Loucy (cell line): ENCODE data around the gene SLC30A7.

Experiments
- H2AFZ ChIP-seq: fragments of 200-600 bp; sonication (generic); 2 replicates; pipeline ENCODE4 v1.6.0; 2016; ENCODE audit warnings: antibody characterized with exemption, mild to moderate bottlenecking, low read length, moderate library complexity
- H3F3A ChIP-seq: fragments of 200-600 bp; 2 replicates; pipeline ENCODE4 v1.6.0; 2016; ENCODE audit warnings: antibody characterized with exemption, low read depth, mild to moderate bottlenecking
- H3K27me3 ChIP-seq: fragments of 200-600 bp; sonication (generic); 2 replicates; pipeline ENCODE4 v1.6.1; 2014; ENCODE audit warnings: low read length, mild to moderate bottlenecking; ENCODE audit not compliant: insufficient read depth, poor library complexity, severe bottlenecking
- H3K36me3 ChIP-seq: fragments of 200-600 bp; sonication (generic); 2 replicates; pipeline ENCODE4 v1.6.1; 2016; ENCODE audit warnings: low read length; ENCODE audit not compliant: insufficient read depth
- H3K4me1 ChIP-seq: fragments of 200-600 bp; sonication (generic); 2 replicates; pipeline ENCODE4 v1.5.1; 2014; ENCODE audit warnings: low read length, mild to moderate bottlenecking; ENCODE audit not compliant: insufficient read depth, poor library complexity, severe bottlenecking
- H3K4me2 ChIP-seq: fragments of 200-600 bp; sonication (generic); 2 replicates; pipeline ENCODE4 v1.6.0; 2014; ENCODE audit warnings: antibody characterized with exemption, low read length, low read depth, mild to moderate bottlenecking; ENCODE audit not compliant: poor library complexity, severe bottlenecking
- H3K4me3 ChIP-seq: fragments of 200-600 bp; sonication (generic); 2 replicates; pipeline ENCODE4 v1.5.1; 2014; ENCODE audit warnings: low read length, mild to moderate bottlenecking, mixed read lengths; ENCODE audit not compliant: poor library complexity, severe bottlenecking
- H3K79me2 ChIP-seq: fragments of 200-600 bp; sonication (generic); 2 replicates; pipeline ENCODE4 v1.6.1; 2014; ENCODE audit warnings: low read length; ENCODE audit not compliant: insufficient read depth
- H3K9ac ChIP-seq: fragments of 200-600 bp; sonication (generic); 2 replicates; pipeline ENCODE4 v1.6.0; 2014; ENCODE audit warnings: mild to moderate bottlenecking, low read depth, low read length, moderate library complexity; ENCODE audit not compliant: poor library complexity, severe bottlenecking
- H3K9me2 ChIP-seq: fragments of 200-600 bp; sonication (generic); replicated peaks from 2 replicates; pipeline ENCODE4 v1.6.1; 2016; ENCODE audit warnings: low read depth, low read length, mixed read lengths
- H3K9me3 ChIP-seq: fragments of 200-600 bp; sonication (generic); 2 replicates; pipeline ENCODE4 v1.6.1; 2014; ENCODE audit warnings: mild to moderate bottlenecking, antibody characterized with exemption, low read length, low read depth; ENCODE audit not compliant: insufficient read depth
- H4K20me1 ChIP-seq: fragments of 200-600 bp; sonication (generic); 2 replicates; pipeline ENCODE4 v1.6.0; 2014; ENCODE audit warnings: antibody characterized with exemption, low read length, mild to moderate bottlenecking; ENCODE audit not compliant: insufficient read depth, poor library complexity, severe bottlenecking
- EZH2phosphoT487 ChIP-seq: fragments of 200-600 bp; IDR thresholded peaks from 2 replicates; pipeline ENCODE4 v1.6.1; 2018; ENCODE audit warnings: antibody characterized with exemption, mild to moderate bottlenecking, moderate library complexity, borderline replicate concordance
- TF ChIP-seq, protein P1 (sequence below): fragments of 200-600 bp; sonication (generic); conservative IDR thresholded peaks from 2 replicates; pipeline ENCODE4 v1.5.1; 2014; ENCODE audit warnings: mild to moderate bottlenecking, antibody characterized with exemption, low read length

Gene SLC30A7

DNA sequence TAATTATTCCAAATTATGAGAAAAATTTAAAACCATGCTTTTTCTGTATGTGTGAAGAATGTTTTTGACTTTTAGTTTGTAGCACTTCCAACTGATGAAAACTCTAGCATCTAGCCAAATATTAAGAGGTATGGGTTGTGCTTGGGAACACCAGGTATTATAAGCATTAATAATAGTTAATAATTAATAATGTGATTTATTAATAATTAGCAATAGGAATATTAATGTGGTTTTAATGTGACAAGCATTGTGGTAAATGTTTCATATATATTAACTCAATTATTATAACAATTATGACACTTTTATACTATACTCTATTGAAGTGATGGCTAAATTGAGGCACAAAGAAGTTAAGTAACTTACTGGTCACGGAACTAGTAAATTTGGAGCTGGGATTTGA is 7.9 kb downstream of the SLC30A7 start:
- no peak for TF ChIP-seq EZH2phosphoT487
- TF ChIP-seq, protein P1, sequence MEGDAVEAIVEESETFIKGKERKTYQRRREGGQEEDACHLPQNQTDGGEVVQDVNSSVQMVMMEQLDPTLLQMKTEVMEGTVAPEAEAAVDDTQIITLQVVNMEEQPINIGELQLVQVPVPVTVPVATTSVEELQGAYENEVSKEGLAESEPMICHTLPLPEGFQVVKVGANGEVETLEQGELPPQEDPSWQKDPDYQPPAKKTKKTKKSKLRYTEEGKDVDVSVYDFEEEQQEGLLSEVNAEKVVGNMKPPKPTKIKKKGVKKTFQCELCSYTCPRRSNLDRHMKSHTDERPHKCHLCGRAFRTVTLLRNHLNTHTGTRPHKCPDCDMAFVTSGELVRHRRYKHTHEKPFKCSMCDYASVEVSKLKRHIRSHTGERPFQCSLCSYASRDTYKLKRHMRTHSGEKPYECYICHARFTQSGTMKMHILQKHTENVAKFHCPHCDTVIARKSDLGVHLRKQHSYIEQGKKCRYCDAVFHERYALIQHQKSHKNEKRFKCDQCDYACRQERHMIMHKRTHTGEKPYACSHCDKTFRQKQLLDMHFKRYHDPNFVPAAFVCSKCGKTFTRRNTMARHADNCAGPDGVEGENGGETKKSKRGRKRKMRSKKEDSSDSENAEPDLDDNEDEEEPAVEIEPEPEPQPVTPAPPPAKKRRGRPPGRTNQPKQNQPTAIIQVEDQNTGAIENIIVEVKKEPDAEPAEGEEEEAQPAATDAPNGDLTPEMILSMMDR, result no peak

DNA sequence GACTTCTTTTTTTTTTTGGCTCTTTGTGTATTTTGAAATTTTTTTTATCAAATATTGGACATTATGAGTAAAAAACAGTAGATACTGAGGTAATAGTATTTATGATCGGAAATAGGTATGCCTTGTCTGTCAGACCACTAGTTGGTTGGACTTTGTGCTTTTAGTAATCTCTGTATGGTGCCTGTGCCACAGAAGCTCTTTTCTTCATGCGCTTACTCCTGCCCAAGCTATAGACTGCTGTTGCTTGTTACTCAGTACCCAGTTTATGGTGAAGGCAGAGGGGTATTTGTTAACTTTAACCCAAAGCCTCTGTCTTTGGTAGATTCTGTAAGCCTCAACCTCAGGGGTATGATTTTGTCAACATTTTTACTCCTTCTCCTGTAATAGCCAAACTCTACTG is 8.6 kb downstream of the SLC30A7 start:
- H3K9me2 ChIP-seq, result no peaks in the 10 kb centered on the region
- H3K79me2 ChIP-seq, result peaks cover 26% of the 10 kb centered on the region; the same call in 1 of the 2 replicates
- H3K4me1 ChIP-seq, result peaks cover 18% of the 10 kb centered on the region
- H3K36me3 ChIP-seq, result peaks cover 15% of the 10 kb centered on the region; the same call in 1 of the 2 replicates
- no peak overlapping the region for H2AFZ ChIP-seq
- no peak overlapping the region for H3K4me3 ChIP-seq
- peaks cover 3% of the 10 kb centered on the region; the same call in 1 of the 2 replicates for H3K9me3 ChIP-seq
- no peak for TF ChIP-seq EZH2phosphoT487
- TF ChIP-seq, protein P1, result no peak
- H4K20me1 ChIP-seq, result peaks cover 18% of the 10 kb centered on the region
- H3K9ac ChIP-seq, result no peak overlapping the region
- no peaks in the 10 kb centered on the region for H3F3A ChIP-seq
- H3K4me2 ChIP-seq, result no peak overlapping the region
- no peaks in the 10 kb centered on the region for H3K27me3 ChIP-seq

More for the DNA sequence above, 7.9 kb downstream of the SLC30A7 start:
- no peaks in the 10 kb centered on the region for H3F3A ChIP-seq
- H3K9me2 ChIP-seq, result no peaks in the 10 kb centered on the region
- no peak overlapping the region for H3K4me2 ChIP-seq
- H3K79me2 ChIP-seq, result peaks cover 32% of the 10 kb centered on the region; the same call in 1 of the 2 replicates
- H3K27me3 ChIP-seq, result no peaks in the 10 kb centered on the region
- no peak overlapping the region for H3K4me3 ChIP-seq
- peaks cover 26% of the 10 kb centered on the region for H3K4me1 ChIP-seq
- H4K20me1 ChIP-seq, result peaks cover 22% of the 10 kb centered on the region
- H3K36me3 ChIP-seq, result peaks cover 10% of the 10 kb centered on the region; the same call in 1 of the 2 replicates
- peaks cover 3% of the 10 kb centered on the region; the same call in 1 of the 2 replicates for H3K9me3 ChIP-seq
- H2AFZ ChIP-seq, result no peak overlapping the region
- H3K9ac ChIP-seq, result no peak overlapping the region

DNA sequence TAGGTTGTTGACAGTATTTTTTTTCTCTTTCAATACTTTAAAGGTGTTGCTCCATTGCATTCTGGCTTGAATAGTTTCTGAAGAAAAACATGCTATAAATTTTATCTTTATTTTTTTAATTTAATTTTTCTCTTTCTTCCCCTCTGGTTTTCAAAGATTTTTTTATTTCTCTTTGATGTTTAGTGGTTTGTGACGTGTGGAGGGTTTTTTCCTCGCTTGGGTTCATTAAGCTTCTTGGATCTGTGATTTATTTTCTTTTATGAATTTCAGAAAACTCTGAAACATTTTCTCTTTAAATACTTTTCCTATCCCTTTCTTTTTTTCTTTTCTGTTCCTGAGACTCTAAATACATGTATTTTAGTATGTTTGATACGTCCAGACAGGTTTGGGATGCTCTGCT is 9.3 kb downstream of the SLC30A7 start:
- peaks cover 16% of the 10 kb centered on the region; the same call in 1 of the 2 replicates for H3K36me3 ChIP-seq
- TF ChIP-seq EZH2phosphoT487, result no peak
- TF ChIP-seq, protein P1, result no peak
- no peak overlapping the region for H3K4me3 ChIP-seq
- H3K4me2 ChIP-seq, result no peak overlapping the region
- peaks cover 22% of the 10 kb centered on the region; the same call in 1 of the 2 replicates for H3K79me2 ChIP-seq
- H3K9ac ChIP-seq, result no peak overlapping the region
- no peaks in the 10 kb centered on the region for H3K27me3 ChIP-seq
- H2AFZ ChIP-seq, result no peak overlapping the region
- H4K20me1 ChIP-seq, result peaks cover 13% of the 10 kb centered on the region
- H3K4me1 ChIP-seq, result peaks cover 17% of the 10 kb centered on the region
- H3K9me3 ChIP-seq, result peaks cover 3% of the 10 kb centered on the region; the same call in 1 of the 2 replicates
- no peaks in the 10 kb centered on the region for H3K9me2 ChIP-seq
- no peaks in the 10 kb centered on the region for H3F3A ChIP-seq
